MM.1S (cell line): ENCODE results near the gene FHIT.

Experiments used
- DNase-seq: peaks from one replicate; pipeline ENCODE4 v3.0.0-alpha.2; 2015
- H2AFZ ChIP-seq: fragments of 300-600 bp; sonication (generic); 2 replicates; pipeline ENCODE4 v1.6.0; 2016; ENCODE audit warnings: antibody characterized with exemption, low read length
- H3F3A ChIP-seq: fragments of 300-600 bp; sonication (generic); 2 replicates; pipeline ENCODE4 v1.6.1; 2016; ENCODE audit warnings: mild to moderate bottlenecking, antibody characterized with exemption, low read length, moderate library complexity, mixed read lengths; ENCODE audit not compliant: insufficient read depth
- H3K27ac ChIP-seq: fragments of 300-600 bp; sonication (generic); 2 replicates; pipeline ENCODE4 v1.5.1; 2016; ENCODE audit warnings: mild to moderate bottlenecking, low read length
- H3K27me3 ChIP-seq: fragments of 300-600 bp; sonication (generic); replicated peaks from 2 replicates; pipeline ENCODE4 v1.6.0; 2016; ENCODE audit warnings: low read length; ENCODE audit not compliant: insufficient read depth
- H3K36me3 ChIP-seq: fragments of 300-600 bp; sonication (generic); replicated peaks from 2 replicates; pipeline ENCODE4 v1.6.1; 2016; ENCODE audit warnings: mild to moderate bottlenecking, low read length, mixed read lengths; ENCODE audit not compliant: insufficient read depth
- H3K4me1 ChIP-seq: fragments of 300-600 bp; sonication (generic); 2 replicates; pipeline ENCODE4 v1.6.1; 2016; ENCODE audit warnings: low read length, mixed read lengths
- H3K4me2 ChIP-seq: fragments of 300-600 bp; sonication (generic); 2 replicates; pipeline ENCODE4 v1.6.0; 2016; ENCODE audit warnings: low read depth, low read length
- H3K4me3 ChIP-seq: fragments of 300-600 bp; sonication (generic); 2 replicates; pipeline ENCODE4 v1.5.1; 2016; ENCODE audit warnings: low read length, mixed read lengths
- H3K79me2 ChIP-seq: fragments of 300-600 bp; sonication (generic); 2 replicates; pipeline ENCODE4 v1.6.1; 2016; ENCODE audit warnings: mixed run types, low read length, mixed read lengths
- H3K9ac ChIP-seq: fragments of 300-600 bp; sonication (generic); 2 replicates; pipeline ENCODE4 v1.6.1; 2016; ENCODE audit warnings: low read length, mixed read lengths
- H3K9me2 ChIP-seq: fragments of 300-600 bp; sonication (generic); replicated peaks from 2 replicates; pipeline ENCODE4 v1.6.1; 2016; ENCODE audit warnings: mild to moderate bottlenecking, low read length, mixed read lengths; ENCODE audit not compliant: insufficient read depth
- H3K9me3 ChIP-seq: fragments of 300-600 bp; sonication (generic); replicated peaks from 2 replicates; pipeline ENCODE4 v1.6.1; 2016; ENCODE audit warnings: mild to moderate bottlenecking, low read length, mixed read lengths; ENCODE audit not compliant: insufficient read depth
- H4K20me1 ChIP-seq: fragments of 300-600 bp; sonication (generic); 2 replicates; pipeline ENCODE4 v1.6.1; 2016; ENCODE audit warnings: mild to moderate bottlenecking, low read length, moderate library complexity, mixed read lengths; ENCODE audit not compliant: insufficient read depth
- CTCF ChIP-seq: fragments of 300-600 bp; sonication (generic); IDR thresholded peaks from 2 replicates; pipeline ENCODE4 v1.5.1; 2016; ENCODE audit warnings: antibody characterized with exemption, low read length, mixed read lengths
- EZH2 ChIP-seq: fragments of 300-600 bp; sonication (generic); optimal IDR thresholded peaks from 2 replicates; pipeline ENCODE3; 2017; ENCODE audit warnings: low read depth, mild to moderate bottlenecking, antibody characterized with exemption, low read length, mixed read lengths
- EZH2phosphoT487 ChIP-seq: fragments of 300-600 bp; sonication (generic); IDR thresholded peaks from 2 replicates; pipeline ENCODE4 v1.6.1; 2018; ENCODE audit warnings: antibody characterized with exemption, low read length

FHIT gene

GRCh38 chr3:60826511-60826910 is 424.7 kb downstream of the FHIT start:
- H2AFZ ChIP-seq: no peak overlapping the region
- H3K27ac ChIP-seq: no peak overlapping the region
- H3K9me2 ChIP-seq: no peaks in the 10 kb centered on the region
- no peaks in the 10 kb centered on the region for H3K79me2 ChIP-seq
- TF ChIP-seq EZH2: no peak
- no peak for TF ChIP-seq EZH2phosphoT487
- H3K27me3 ChIP-seq: no peaks in the 10 kb centered on the region
- H3K9me3 ChIP-seq: no peaks in the 10 kb centered on the region
- no peak overlapping the region for H3K4me2 ChIP-seq
- no peaks in the 10 kb centered on the region for H3K36me3 ChIP-seq
- no peak overlapping the region for H3K9ac ChIP-seq
- no peak for DNase-seq
- H3K4me1 ChIP-seq: no peaks in the 10 kb centered on the region
- H3F3A ChIP-seq: no peaks in the 10 kb centered on the region
- H4K20me1 ChIP-seq: no peaks in the 10 kb centered on the region
- H3K4me3 ChIP-seq: no peak overlapping the region

- no peaks in the 10 kb centered on the region for H3K9me2 ChIP-seq
- no peak for DNase-seq
- H3K79me2 ChIP-seq: no peaks in the 10 kb centered on the region
- no peaks in the 10 kb centered on the region for H3K4me1 ChIP-seq
- H3K27ac ChIP-seq: no peak overlapping the region
- H3F3A ChIP-seq: no peaks in the 10 kb centered on the region
- H3K4me3 ChIP-seq: no peak overlapping the region
- H3K36me3 ChIP-seq: no peaks in the 10 kb centered on the region
- no peak overlapping the region for H3K4me2 ChIP-seq
- TF ChIP-seq EZH2phosphoT487: no peak
- TF ChIP-seq EZH2: no peak
- no peak for TF ChIP-seq CTCF
- no peaks in the 10 kb centered on the region for H4K20me1 ChIP-seq
- H2AFZ ChIP-seq: no peak overlapping the region
- no peaks in the 10 kb centered on the region for H3K9me3 ChIP-seq
- H3K9ac ChIP-seq: no peak overlapping the region
- H3K27me3 ChIP-seq: no peaks in the 10 kb centered on the region
Observed at GRCh38 chr3:60812502-60812901, 438.8 kb downstream of the FHIT start.

GRCh38 chr3:60810881-60811280 is 440.4 kb downstream of the FHIT start:
- no peak overlapping the region for H3K9ac ChIP-seq
- no peaks in the 10 kb centered on the region for H3K36me3 ChIP-seq
- no peak for DNase-seq
- H3K27me3 ChIP-seq: no peaks in the 10 kb centered on the region
- H3K9me3 ChIP-seq: no peaks in the 10 kb centered on the region
- H3K79me2 ChIP-seq: no peaks in the 10 kb centered on the region
- H3K4me1 ChIP-seq: no peaks in the 10 kb centered on the region
- H3F3A ChIP-seq: no peaks in the 10 kb centered on the region
- H3K27ac ChIP-seq: no peak overlapping the region
- no peaks in the 10 kb centered on the region for H4K20me1 ChIP-seq
- H2AFZ ChIP-seq: no peak overlapping the region
- no peaks in the 10 kb centered on the region for H3K9me2 ChIP-seq
- TF ChIP-seq EZH2phosphoT487 (no peak), EZH2 (no peak), CTCF (no peak)
- H3K4me3 ChIP-seq: no peak overlapping the region
- no peak overlapping the region for H3K4me2 ChIP-seq

GRCh38 chr3:60809857-60810610 is 441.2 kb downstream of the FHIT start:
- H3K9ac ChIP-seq: no peak overlapping the region
- no peak overlapping the region for H2AFZ ChIP-seq
- H3K27ac ChIP-seq: no peak overlapping the region
- no peaks in the 10 kb centered on the region for H3K4me1 ChIP-seq
- no peaks in the 10 kb centered on the region for H3K9me2 ChIP-seq
- H3K4me3 ChIP-seq: no peak overlapping the region
- H3K9me3 ChIP-seq: no peaks in the 10 kb centered on the region
- no peaks in the 10 kb centered on the region for H3K27me3 ChIP-seq
- H4K20me1 ChIP-seq: no peaks in the 10 kb centered on the region
- DNase-seq: no peak
- H3K79me2 ChIP-seq: no peaks in the 10 kb centered on the region
- H3F3A ChIP-seq: no peaks in the 10 kb centered on the region
- TF ChIP-seq CTCF (no peak), EZH2 (no peak), EZH2phosphoT487 (no peak)
- H3K36me3 ChIP-seq: no peaks in the 10 kb centered on the region
- no peak overlapping the region for H3K4me2 ChIP-seq
